ENCODE measurements around the gene LCMT2.

GRCh38 chr15:43280996-43281395 is 49.4 kb downstream of the LCMT2 start:
- TF ChIP-seq CTCF (IDR thresholded peaks at IDR 0.05) (no peak), POLR2A (IDR thresholded peaks at IDR 0.05) (no peak)
